ENCODE measurements around the gene COL23A1.

COL23A1 gene

DNA sequence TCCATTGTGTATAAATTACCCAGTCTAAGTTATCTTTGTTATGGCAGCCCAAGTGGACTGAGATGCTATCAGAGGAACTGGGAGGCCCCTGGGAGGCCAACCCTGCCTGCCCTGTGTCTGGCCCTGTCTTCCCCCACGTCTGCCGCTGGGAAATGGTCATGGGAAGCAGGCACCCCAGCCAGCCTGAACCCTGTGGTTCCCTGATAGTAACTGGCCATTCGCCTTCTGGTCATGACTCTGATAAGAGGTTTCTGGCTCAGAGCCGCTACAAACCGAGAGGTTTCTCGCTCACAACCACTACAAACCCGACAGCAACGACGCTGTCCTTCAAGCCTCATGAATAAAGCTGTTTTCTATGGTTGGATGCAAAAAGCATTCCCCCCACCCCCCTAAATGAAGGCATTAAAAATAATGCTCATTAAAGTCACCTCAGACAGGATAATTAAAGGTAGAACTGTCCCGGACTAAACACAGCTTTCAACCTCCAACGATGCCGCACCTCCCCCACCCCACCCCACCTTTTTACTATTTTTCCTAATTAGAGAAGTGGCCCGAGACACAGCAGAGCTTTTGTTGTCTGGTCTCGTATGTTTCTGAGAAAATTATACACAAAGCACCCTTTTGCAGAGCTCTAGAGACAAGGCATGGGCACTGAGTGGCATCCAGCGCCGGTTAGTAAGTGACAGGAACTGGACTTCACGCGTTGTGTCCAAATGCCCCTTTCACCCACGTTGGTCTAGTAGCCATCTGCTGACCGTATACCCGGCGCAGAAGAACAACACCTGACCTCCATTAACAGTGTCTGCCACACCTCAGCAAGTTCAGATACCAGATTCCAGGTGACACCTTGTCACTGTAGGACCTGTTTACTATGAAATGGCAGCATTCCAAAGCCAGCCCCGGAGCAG lies 140.8 kb downstream of the COL23A1 start:
- no peak for DNase-seq

GRCh38 chr5:178445534-178445933 lies 144.7 kb downstream of the COL23A1 start:
- Histone ChIP-seq H3F3A (ENCODE audit: insufficient read depth, low read length) (no peaks in the 10 kb centered on the region), H3K9ac (ENCODE audit: low read length) (no peak overlapping the region), H3K9me2 (replicated peaks; ENCODE audit: insufficient read depth, low read length) (no peaks in the 10 kb centered on the region), H3K4me3 (ENCODE audit: low read length) (no peak overlapping the region), H3K27me3 (replicated peaks; ENCODE audit: insufficient read depth, low read length) (peaks cover 39% of the 10 kb centered on the region), H4K20me1 (ENCODE audit: insufficient read depth, low read length) (no peaks in the 10 kb centered on the region), H2AFZ (ENCODE audit: low read length) (no peak overlapping the region), H3K79me2 (ENCODE audit: low read length) (no peaks in the 10 kb centered on the region), H3K27ac (ENCODE audit: low read length) (no peak overlapping the region), H3K9me3 (replicated peaks; ENCODE audit: insufficient read depth, low read length) (no peaks in the 10 kb centered on the region), H3K4me2 (ENCODE audit: low read depth, low read length) (no peak overlapping the region), H3K4me1 (ENCODE audit: low read length) (no peaks in the 10 kb centered on the region), H3K36me3 (replicated peaks; ENCODE audit: insufficient read depth, low read length) (no peaks in the 10 kb centered on the region)
- no peak for TF ChIP-seq EZH2phosphoT487 (IDR thresholded peaks at IDR 0.05; ENCODE audit: low read length)
- no peak for DNase-seq

More for the DNA sequence above, 140.8 kb downstream of the COL23A1 start:
- no peak overlapping the region for H3K9ac ChIP-seq (ENCODE audit: low read length)
- H2AFZ ChIP-seq (ENCODE audit: low read length), result no peak overlapping the region
- H3K9me3 ChIP-seq (replicated peaks; ENCODE audit: insufficient read depth, low read length), result no peaks in the 10 kb centered on the region
- no peaks in the 10 kb centered on the region for H3K79me2 ChIP-seq (ENCODE audit: low read length)
- no peak overlapping the region for H3K4me2 ChIP-seq (ENCODE audit: low read depth, low read length)
- no peaks in the 10 kb centered on the region for H4K20me1 ChIP-seq (ENCODE audit: insufficient read depth, low read length)
- no peak overlapping the region for H3K4me3 ChIP-seq (ENCODE audit: low read length)
- H3K4me1 ChIP-seq (ENCODE audit: low read length), result no peaks in the 10 kb centered on the region
- TF ChIP-seq EZH2phosphoT487 (IDR thresholded peaks at IDR 0.05; ENCODE audit: low read length) (no peak), EZH2 (optimal IDR thresholded peaks at IDR 0.05; ENCODE audit: low read depth, low read length) (no peak)
- TF ChIP-seq, protein P1, sequence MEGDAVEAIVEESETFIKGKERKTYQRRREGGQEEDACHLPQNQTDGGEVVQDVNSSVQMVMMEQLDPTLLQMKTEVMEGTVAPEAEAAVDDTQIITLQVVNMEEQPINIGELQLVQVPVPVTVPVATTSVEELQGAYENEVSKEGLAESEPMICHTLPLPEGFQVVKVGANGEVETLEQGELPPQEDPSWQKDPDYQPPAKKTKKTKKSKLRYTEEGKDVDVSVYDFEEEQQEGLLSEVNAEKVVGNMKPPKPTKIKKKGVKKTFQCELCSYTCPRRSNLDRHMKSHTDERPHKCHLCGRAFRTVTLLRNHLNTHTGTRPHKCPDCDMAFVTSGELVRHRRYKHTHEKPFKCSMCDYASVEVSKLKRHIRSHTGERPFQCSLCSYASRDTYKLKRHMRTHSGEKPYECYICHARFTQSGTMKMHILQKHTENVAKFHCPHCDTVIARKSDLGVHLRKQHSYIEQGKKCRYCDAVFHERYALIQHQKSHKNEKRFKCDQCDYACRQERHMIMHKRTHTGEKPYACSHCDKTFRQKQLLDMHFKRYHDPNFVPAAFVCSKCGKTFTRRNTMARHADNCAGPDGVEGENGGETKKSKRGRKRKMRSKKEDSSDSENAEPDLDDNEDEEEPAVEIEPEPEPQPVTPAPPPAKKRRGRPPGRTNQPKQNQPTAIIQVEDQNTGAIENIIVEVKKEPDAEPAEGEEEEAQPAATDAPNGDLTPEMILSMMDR (IDR thresholded peaks at IDR 0.05; ENCODE audit: low read length), result no peak
- H3K36me3 ChIP-seq (replicated peaks; ENCODE audit: insufficient read depth, low read length), result no peaks in the 10 kb centered on the region
- H3F3A ChIP-seq (ENCODE audit: insufficient read depth, low read length), result no peaks in the 10 kb centered on the region
- no peak overlapping the region for H3K27ac ChIP-seq (ENCODE audit: low read length)
- H3K9me2 ChIP-seq (replicated peaks; ENCODE audit: insufficient read depth, low read length), result no peaks in the 10 kb centered on the region
- peaks cover 62% of the 10 kb centered on the region for H3K27me3 ChIP-seq (replicated peaks; ENCODE audit: insufficient read depth, low read length)

DNA sequence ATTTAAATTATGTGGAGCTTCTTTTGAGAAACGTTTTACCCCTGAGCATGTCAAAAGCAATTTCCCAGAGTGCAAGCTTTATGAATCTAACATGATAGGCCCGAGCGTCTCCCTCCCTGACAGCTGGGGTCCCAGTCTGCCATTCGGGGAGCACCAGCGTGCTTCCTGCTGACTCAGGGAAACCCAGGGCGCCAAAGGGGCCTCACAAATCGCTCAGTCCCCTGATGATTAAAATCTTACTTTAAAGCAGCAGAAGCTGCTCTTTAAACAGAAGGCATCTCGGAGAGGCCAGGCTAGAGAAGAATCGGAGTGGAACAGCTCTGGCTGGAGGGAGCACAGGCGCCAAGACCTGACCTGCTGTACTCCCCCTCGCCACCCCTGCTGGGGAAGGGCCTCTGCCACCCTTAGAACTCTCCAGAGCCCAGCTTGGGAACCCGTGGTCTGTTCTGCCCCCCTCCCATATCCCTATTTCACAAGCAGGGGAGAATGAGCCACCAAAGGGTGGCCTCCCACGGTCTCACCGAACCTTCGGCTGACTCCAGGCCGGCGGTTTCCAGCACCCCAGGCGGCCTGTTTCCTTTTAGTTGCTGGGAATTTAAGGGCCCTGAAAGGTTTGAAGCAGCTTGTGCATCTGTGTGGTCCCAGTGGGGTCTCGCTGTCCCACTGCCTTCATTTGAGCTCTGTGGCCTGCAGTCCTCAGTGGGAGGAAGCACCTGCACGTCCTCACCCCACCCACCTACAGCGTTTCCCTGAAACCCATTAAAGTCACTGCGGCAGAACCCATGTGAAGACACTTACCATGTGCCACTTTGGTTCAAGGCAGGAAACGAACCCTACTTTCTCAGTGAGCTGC lies 147.6 kb downstream of the COL23A1 start:
- no peak for DNase-seq

More for the DNA sequence above, 147.6 kb downstream of the COL23A1 start:
- Histone ChIP-seq H3K9ac (ENCODE audit: low read length) (no peak overlapping the region), H3K4me1 (ENCODE audit: low read length) (no peaks in the 10 kb centered on the region), H3K4me2 (ENCODE audit: low read depth, low read length) (no peak overlapping the region), H2AFZ (ENCODE audit: low read length) (no peak overlapping the region), H3K27ac (ENCODE audit: low read length) (no peak overlapping the region), H3K9me2 (replicated peaks; ENCODE audit: insufficient read depth, low read length) (no peaks in the 10 kb centered on the region), H3K36me3 (replicated peaks; ENCODE audit: insufficient read depth, low read length) (no peaks in the 10 kb centered on the region), H3K9me3 (replicated peaks; ENCODE audit: insufficient read depth, low read length) (no peaks in the 10 kb centered on the region), H4K20me1 (ENCODE audit: insufficient read depth, low read length) (no peaks in the 10 kb centered on the region), H3K4me3 (ENCODE audit: low read length) (no peak overlapping the region), H3F3A (ENCODE audit: insufficient read depth, low read length) (no peaks in the 10 kb centered on the region), H3K79me2 (ENCODE audit: low read length) (no peaks in the 10 kb centered on the region), H3K27me3 (replicated peaks; ENCODE audit: insufficient read depth, low read length) (peaks cover 42% of the 10 kb centered on the region)
- no peak for TF ChIP-seq EZH2 (optimal IDR thresholded peaks at IDR 0.05; ENCODE audit: low read depth, low read length)
- TF ChIP-seq, protein P1 (IDR thresholded peaks at IDR 0.05; ENCODE audit: low read length), result no peak
- TF ChIP-seq EZH2phosphoT487 (IDR thresholded peaks at IDR 0.05; ENCODE audit: low read length), result no peak

Measured in MM.1S (cell line).